NCI-H82 treated with DMSO at 0.1 percent for 48 hours (cell line): ENCODE measurements around the gene TMEM272.
A peak's percentile ranks its signal among the peaks of the same experiment; 100 is the strongest.
"Not testable (repeated sequence)": the region's sequence is repeated elsewhere in the genome, so short reads cannot be mapped to it uniquely, and the experiment has no call there.

Experiments
- DNase-seq: peaks from one replicate; lab custom pipeline; 2025; ENCODE audit not compliant: unreplicated experiment; lab: John Stamatoyannopoulos, UW

The TMEM272 gene

DNA sequence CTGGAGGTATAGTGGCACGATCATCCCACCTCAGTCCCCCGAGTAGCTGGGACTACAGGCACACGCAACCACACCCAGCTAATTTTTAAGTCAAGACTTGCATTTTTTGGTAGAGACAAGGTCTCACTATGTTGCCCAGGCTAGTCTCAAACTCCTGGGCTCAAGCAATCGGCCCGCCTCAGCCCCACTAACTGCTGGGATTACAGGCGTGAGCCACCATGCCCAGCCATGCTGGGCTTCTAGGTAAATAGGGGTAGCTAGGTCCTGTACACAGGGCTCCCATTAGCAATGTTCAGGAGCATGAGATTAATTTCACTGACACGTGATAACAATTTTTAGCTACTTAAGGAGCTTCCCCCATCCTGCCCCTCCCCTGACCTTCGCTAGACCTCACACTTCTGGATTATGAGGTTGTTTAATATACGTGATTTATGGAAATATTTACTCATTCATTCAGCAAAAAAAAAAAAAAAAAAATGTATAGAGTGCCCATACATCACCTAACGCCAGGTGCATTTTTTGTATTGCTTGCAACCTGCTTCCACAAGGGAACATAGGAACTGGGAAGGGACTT, 19.2 kb downstream of the TMEM272 start:
- no peak for DNase-seq

DNA sequence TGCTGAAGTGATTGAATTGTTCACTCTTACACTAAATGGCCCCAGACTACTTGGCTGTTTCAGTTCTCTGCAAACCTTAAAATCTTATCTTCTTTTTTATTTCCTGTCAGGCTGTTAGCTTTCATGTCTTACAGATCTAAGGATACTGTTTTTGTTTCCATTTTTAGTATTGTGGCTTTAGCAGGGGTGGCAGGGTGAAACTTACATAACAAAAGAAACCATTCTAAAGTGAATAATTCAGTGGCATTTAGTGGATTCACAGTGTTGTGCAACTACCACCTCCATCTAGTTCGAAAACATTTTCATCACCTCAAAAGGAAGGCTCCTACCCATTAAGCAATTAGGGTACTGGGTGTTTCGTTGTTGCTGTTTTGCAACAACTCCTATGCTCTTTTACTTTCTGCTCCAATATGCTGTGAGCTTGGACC, 19.8 kb downstream of the TMEM272 start:
- no peak for DNase-seq

DNA sequence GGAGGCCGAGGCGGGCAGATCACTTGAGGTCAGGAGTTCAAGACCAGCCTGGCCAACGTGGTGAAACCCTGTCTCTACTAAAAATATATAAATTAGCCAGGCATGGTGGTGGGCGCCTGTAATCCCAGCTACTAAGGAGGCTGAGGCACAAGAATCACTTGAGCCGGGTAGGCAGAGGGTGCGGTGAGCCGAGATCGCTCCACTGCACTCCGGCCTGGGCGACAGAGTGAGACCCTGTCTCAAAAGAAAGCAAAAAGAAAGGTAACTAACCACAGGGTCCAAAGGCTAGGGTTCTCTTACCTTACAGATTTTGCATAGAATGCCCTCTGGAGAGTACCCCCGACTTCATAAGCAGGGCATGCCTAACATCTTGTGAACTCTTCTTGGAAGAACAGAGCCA, 20.3 kb downstream of the TMEM272 start:
- not testable (repeated sequence) for DNase-seq

DNA sequence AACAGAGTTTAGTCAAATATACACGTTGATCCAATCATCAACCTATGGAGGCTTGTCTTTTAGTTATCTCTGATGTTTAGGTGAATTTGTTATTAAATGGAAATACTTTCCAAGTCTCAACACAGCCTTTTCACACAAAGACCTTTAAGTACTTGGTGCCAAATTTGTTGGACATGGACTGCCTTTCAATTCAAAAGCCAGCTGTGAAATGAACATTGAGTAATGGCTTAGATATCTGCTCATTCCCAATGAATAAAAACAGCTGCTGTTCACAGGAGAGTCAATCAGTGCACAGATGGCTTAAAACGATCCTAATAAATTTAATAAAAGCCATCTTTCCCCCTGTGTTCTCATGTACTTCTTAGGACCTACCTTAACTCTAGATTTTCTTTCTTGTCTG, 21.1 kb downstream of the TMEM272 start:
- no peak for DNase-seq

DNA sequence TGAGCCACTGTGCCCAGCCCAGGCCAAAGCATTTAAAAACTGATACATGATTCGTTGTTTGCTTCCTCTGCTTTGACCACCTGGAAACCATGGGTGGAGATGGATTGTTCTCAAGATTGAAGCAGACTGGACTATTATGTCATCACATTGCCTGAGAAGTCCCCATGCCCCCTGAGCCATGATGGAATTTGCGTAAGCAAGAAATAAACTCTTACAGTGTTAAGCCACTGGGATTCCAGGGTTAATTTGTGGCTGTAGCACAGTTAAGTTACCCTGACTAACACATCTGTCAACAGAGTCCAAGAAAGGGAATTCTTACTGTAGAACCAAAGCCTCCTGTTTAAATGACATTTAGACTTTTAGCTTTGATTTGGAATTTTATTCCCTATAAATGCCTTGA, 21.6 kb downstream of the TMEM272 start:
- DNase-seq = no peak

DNA sequence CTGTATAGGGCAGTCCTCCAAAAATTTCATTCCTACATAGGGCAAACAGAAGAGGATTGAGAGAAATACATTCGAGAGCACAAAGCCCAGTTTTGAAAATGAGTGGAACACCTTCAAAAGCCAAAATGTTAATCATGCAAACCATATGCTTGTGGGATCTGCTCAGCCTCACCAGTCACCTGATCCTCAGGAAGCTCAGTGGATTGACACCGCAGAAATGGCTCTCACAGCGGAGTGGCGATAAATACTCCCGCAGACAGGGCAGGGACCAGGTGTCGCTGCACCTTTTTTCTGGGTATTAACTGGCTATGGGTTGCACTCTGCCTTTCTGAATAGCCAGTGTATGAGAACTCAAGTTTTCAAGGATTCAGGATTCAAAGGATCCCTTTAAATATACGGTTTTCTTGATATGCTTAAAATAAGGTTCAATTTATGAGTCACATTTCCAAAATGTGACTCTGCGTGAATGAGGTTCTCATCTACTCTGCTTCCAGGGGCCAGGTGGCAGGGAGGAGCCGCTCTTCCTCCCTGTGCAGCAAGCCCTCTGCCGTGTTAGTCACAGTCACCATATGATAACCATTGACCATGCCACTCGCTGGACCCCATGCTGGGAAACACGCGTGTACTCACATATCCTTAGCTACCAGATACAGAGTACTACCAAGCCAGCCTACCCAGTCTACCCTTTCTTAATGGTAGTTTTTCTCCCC, 22.7 kb downstream of the TMEM272 start:
- no peak for DNase-seq

DNA sequence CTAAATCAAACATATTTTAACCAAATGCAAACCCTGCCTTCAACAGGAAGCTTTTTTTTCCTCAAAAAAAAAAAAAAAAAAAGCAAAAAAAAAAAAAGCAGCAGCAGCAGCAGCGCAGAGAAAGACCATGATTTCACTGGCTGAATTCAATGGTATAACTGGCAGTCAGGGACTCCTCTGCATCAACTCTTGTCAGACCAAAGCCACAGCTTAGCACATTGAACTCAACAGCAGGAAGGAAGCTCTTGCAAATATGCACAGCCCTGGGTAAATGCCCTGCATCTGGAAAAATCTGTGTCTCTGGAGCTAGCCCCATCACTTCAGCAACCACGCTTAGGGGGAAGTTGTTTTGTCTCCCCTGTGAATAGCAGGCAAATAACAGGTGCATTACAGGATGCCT, 23.4 kb downstream of the TMEM272 start:
- no peak for DNase-seq

DNA sequence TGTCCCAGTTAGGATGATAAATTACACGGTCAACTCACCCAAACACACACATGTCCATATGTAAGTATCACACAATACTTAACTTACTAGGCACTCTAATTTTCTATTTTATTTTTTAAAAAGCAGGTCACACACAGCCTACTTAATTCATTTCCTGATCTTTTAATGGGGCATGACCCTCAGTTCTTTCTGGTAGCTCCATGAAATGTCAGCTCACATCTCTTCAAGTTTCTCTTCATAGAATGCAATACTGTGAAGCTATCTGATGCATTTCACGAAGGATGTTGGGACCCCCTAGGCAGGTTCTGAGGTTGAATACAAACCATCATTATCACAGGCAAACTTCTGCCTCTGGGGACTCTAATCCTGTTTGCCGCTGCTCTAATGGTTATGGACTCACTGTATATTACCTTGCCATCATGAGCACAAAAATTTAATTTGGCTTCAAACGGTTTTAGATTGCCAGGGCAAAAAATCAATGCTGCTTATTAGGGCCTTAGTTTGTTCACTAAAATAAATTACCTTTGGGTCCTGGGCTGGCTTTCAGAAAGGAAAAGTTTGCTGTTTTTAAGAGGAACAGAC, 24.9 kb downstream of the TMEM272 start:
- DNase-seq = no peak

DNA sequence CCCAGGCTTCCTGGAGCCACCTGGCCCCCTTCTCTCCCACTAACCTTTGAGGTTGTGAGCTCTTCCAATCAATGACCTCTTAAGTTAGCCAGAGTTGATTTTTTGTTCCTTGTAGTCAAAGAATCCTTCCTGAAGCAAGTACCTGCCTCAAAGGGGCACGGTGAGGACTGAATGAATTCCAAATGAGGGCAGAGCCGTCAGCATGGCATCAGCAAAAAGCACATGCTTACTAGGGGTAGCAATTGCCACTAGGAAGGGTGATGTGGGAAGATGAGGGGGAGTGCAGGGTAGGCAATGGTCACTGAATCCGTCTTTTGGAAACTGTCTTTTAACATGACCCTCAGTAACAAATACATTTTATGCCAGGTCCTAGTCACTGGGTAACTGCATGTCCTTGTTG, 25.4 kb downstream of the TMEM272 start:
- no peak for DNase-seq

DNA sequence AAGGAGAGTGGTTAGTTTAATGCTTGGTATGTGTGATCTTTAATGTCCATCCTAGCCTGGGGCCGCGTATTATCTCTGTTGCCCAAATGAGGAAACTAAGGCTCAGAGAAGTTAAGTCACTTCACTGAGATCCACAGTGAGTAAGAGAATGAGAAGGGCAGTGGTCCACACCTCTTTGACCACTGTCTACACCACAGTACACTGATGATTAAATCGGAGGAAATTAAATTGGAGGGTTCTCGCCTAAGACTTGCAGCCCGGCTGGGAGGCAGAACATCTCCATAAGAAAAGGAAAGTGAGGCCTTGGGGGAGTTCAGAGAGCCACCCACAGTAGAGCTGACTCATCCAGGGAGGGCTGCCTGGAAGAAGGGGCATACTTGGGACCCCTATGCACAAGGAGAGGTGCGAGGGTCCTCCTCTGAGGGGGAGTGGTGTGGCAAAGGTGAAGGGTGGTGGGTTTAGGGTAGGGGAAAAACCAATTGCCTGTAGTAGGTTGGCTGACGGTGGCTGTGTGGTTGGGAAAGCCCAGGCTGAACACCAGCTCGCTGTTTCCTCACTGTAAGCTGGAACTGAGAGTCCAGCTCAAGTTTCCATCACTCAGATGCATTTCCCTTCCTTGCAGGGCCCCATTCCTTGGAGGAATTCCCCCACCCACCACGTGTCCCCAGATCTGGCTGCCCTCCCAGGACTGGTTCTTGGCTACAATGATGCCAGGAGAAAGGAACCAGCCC, 26.0 kb downstream of the TMEM272 start:
- DNase-seq = no peak

DNA sequence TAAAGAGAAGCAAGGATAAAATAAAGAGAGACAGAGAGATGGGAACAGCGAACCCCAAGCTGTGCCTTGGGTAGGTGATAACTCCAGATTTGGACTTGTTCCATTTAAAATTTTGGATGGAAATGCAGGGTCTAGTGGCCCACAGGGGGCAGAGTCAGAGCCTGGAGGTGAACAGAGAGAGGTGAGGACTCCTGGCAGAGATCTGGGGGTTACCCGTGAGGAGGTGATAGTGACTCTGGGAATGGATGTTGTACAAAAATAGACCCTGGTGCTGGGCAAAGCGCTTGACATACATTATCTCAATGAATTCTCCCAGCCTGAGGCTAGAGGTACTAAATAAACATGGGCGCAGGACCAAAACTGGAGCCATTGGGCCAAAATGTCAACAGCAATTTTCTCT, 26.7 kb downstream of the TMEM272 start:
- no peak for DNase-seq

DNA sequence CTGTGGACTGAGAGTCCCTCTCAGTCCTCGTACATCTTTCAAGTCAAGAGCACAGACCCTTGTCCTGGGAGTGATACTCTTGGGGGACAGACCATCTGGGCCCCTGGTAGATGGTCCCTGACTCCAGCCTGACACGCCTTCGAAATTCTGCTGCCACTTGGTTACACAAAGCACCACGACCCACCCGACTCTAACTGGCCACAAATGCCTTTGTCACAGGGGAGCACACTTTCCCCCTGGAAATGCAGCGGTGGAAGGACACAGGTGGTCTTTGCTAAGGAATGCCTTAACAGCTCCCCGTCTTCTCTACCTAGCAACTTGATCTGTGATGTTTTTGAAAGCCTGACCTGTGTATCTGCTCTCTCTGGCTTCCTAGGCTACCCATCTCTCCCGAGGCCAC, 27.3 kb downstream of the TMEM272 start:
- DNase-seq = no peak

DNA sequence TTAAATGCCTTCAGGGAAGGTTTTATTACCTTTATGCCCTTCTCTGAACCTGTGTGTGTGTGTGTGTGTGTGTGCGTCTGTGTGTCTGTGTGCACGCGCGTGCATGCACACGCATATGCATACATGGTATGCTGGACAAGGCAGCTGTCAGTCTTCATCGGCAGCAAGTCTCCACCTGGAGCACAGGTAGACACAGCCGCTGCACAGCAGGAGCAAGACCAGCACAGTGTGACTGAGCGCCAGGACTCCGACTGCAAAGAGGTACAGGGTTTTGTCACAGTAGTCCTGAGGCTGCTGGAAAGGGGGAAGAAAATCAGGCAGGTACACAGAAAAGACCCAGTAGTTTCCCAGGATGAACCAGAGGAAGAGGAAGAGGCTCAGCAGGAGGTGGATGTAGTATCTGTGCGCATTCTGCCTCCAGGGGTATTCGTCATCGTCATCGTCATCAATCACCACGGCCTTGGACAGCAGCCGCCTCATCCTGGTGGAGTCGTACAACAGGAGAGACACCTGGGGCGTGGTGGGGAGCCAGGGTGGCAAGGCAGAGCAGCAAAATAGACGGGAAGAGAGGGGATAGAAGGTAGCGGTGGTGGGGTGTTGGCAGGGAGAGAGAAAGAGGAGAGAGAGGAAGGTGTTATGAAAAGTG, 28.2 kb downstream of the TMEM272 start:
- DNase-seq = no peak

DNA sequence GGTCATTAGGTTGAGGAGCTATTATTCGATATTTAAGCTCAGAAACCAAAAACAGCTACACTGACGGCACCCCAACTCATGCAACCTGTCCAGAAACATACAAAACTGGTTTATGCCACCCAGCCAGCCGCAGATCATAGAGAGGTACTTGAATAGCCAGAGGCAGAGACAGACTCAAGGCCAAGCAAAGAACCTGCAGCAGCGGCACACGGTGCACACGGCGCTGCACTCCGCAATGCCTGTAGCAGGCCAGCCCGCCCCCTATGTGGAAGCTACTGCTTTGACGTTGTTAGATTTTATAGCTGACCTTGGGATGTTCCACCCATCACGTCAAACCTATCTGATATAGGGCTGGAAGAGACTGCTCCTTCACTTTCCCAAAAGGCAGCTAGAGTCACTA, 29.1 kb downstream of the TMEM272 start:
- DNase-seq = no peak

DNA sequence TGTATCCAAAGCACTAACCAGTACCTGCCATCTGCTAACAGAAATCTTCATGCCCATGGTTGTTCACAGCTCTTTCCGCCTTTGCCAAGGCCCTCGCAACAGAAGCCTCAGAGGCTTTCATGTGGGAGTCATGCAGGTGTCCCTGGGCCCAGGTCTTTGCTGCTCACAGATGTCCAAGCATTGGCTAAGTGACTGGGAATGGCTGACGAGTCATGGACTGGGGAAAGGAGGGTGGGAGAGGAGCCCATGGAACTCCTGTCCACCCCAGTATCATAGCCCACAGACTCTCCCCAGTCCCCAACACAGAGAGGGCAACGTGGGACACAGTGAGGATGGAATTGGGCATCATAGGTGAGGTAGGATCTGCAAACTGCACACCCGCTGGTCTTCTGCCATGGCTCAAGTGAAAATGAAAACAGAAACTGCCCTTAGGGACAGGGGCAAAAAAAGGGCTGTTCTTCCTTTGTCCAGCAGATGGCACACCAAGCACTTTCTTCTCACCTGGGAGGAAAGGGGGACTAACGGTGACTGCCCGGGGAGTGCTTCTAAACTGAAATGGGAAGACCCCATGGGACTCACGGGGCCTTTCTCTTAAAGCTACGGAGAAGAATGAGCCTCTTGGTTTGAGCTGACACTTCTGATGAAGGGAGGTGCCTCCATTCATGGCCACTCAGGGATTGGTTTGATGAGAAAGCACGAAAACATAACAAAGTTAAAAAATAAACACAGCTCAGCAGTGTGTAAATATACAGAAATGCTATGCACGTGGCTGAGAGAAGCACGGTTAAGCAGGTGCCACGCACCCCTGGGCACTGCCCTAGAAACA, 29.9 kb downstream of the TMEM272 start:
- peak; percentile 73 for DNase-seq

DNA sequence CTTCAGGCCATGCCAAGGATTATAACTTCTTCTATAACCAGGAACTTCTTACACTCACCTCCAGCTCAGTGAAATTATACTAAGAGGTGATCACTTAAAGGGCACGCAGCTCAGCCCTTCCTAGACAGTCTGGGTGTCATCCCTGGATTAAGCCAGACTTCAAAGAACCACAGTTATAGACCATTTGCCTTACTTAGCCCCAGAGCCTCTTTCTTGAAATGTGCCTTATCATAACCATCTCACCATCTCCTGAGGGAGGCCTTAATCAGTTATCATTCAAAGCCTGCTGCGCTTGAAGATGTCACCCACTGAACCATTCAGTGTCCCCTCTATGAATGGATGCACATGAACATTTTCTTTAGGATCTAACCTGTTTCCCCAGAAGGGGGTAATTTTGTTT, 30.9 kb downstream of the TMEM272 start:
- no peak for DNase-seq

DNA sequence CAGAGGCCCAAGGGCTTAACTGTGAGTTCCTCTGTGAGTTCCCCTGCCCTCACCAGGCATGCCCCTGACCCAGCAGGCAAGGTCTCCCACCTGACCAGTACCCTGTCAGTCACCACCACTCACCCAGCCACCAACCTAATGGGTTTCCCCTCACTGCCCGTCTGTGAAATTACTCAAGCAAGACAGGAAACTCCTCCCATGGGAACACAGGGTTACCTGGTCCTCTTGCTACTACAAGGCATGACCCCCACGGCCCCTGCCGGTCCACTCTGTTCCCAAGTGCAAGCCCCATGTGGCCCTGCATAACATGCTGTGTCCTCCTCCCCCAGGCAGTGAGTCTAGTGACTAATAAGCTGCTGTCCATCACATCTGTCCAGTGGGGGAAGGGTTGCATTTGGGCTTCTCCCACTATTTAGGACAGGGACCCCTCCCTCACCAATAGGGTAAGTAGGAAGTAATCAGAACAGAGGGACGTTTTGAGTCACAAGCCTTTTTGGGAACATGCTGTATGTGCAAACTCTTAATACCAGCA, 33.0 kb downstream of the TMEM272 start:
- DNase-seq = no peak

DNA sequence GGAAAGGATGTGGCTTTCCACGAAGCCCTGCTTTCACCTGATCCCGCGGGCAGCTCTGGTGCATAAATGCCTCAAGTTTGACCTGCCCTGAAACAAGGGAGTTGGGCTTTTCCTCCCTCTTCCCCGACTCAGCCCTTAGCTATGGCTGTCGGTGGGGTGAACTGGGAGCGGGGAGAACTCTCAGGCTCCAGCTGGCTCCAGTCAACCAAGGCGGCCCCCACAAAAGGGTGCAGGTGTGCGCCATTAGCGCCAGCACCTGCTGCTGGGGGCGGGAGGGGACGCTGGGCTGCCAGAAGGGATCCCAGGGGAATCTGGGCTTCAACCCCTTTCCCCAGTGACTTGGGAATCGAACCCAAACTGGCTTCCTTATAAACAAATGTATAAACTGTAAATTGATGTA, 33.9 kb downstream of the TMEM272 start:
- no peak for DNase-seq

DNA sequence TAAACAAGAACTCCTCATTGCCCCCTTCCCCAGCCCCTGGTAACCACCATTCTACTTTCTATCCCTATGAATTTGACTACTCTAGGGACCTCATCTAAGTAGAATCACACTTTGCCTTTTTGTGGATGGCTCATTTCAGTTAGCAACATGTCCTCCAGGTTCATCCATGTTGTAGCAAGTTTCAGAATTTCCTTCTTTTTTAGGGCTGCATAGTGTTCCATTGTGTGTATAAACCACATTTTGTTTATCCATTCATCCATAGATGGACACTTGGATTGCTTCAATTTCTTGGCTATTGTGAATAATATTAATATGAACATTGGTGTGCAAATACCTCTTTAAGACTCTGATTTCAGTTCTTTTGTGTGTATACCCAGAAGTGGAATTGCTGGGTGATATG, 36.2 kb downstream of the TMEM272 start:
- no peak for DNase-seq

DNA sequence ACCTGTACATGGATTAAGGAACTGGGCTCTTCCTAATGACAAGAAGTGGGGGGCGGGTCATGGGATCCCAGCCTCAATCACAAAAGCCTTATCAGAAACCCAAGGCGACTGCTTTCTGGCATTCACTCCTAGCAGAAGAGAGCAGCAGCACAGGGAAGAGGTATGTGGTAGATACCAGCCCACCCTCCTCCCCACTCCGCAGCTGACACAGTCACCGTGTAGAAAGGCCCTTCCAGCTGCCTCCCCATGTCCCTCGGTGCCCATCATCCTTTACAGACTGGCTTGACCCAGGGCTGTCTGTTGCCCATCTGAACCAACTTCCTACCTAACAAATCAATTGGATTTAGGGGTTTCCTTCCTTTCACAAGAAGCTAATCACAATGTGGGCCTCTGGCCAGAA, 37.9 kb downstream of the TMEM272 start:
- no peak for DNase-seq
